Esophagus squamous epithelium (tissue), 5 donors: ENCODE data around the gene PHF19. TPM values are rescaled to one million over a fixed set of nuclear protein-coding genes. Genes with fewer than 3 reads are reported as not detected.
A peak's percentile ranks its signal among the peaks of the same experiment; 100 is the strongest.

Experiments used
- DNase-seq: peaks from one replicate; lab custom pipeline; 2025; lab: John Stamatoyannopoulos, UW
- H3K27ac ChIP-seq, 4 donors: fragments of 200-600 bp; sonication (generic); one replicate each; pipeline ENCODE4 v1.5.1; 2016 to 2019; ENCODE audit warnings: mild to moderate bottlenecking in 1 of 4
- H3K27me3 ChIP-seq, 4 donors: fragments of 200-600 bp; sonication (generic); 1 replicate in 3 of 4; 2 replicates in 1 of 4; pipeline versions ENCODE4 v1.5.1 to v1.6.0; 2017 to 2021; ENCODE audit warnings: antibody characterized with exemption in 1 of 4
- H3K36me3 ChIP-seq, 3 donors: fragments of 200-600 bp; sonication (generic); one replicate each; pipeline ENCODE4 v1.5.1; 2016 to 2019
- H3K4me1 ChIP-seq, 3 donors: fragments of 200-600 bp; sonication (generic); one replicate each; pipeline ENCODE4 v1.5.1; 2017 to 2019
- H3K4me3 ChIP-seq, 4 donors: fragments of 200-600 bp; sonication (generic); 1 replicate in 3 of 4; 2 replicates in 1 of 4; pipeline ENCODE4 v1.5.1; 2016 to 2019; ENCODE audit warnings: mild to moderate bottlenecking in 2 of 4, moderate library complexity in 1 of 4
- H3K9me3 ChIP-seq, 3 donors: fragments of 200-600 bp; sonication (generic); one replicate each; pipeline ENCODE4 v1.5.1; 2016 to 2019
- POLR2A ChIP-seq, 4 donors: fragments of 450-650 bp; IDR thresholded peaks; one replicate each; pipeline ENCODE4 v1.6.1; 2017; ENCODE audit warnings: antibody characterized with exemption in 4 of 4, mild to moderate bottlenecking in 4 of 4, moderate library complexity in 3 of 4
- WGBS, 2 donors: methylation state at CpG; one replicate each; pipeline ENCODE4 v1.1.5; 2018; 5-methylcytosine and 5-hydroxymethylcytosine counted together
- intact Hi-C: fragments of 100-400 bp; cut with DNase I; formaldehyde crosslinking; loops from one replicate; pipeline ENCODE4 v1.15.0; 2022
- total RNA-seq, 4 donors: library from RNA; depleted of rRNA; stranded (reverse); fragments of >200 nt; gene quantifications; one replicate each; pipeline ENCODE4 v1.1.0, GENCODE V29; 2016
- TF ChIP-seq, protein P1 (sequence below), 6 experiments: fragments of 450-650 bp in 4 of 6; fragments of 200-600 bp in 2 of 6; sonication (generic) in 2 of 6; IDR thresholded peaks; one replicate each; pipeline ENCODE4 v1.5.1; 2016 to 2019; ENCODE audit warnings: antibody characterized with exemption in 6 of 6, mild to moderate bottlenecking in 4 of 6, moderate library complexity in 4 of 6
- donor health status: DM: yes; HTN: yes; CAD: no.

The PHF19 gene
- total RNA-seq, 4 donors from 2014 or later: 12.8 to 40.0 (median 30.9) TPM

DNA sequence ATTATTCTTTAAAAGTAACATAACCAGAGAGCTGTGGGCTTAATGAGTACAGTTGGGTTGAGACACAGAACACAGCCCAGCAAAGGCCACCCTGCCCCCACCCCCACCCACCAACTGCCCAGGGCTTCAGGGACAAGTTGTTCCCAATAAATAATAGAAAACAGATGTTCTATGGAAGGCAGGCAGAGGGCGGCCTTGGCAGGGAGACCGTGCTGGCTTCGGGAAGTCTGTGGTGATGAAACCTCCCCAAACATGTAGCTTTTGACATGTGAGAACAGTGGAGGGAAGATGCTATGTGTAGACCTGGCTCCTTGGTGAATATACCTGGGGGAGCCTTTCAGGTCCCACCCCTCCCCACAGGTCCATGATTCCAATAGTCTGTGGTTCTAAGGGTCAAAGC, 39.6 kb upstream of the PHF19 start:
- WGBS, 2 donors: 21 to 39% methylated on average over 3 of the region's 3 CpGs
- DNase-seq: no peak
- intact Hi-C loops: no loop called here
- Histone ChIP-seq H3K4me1 (peaks cover 0 to 63% (median 33%) of the 10 kb centered on the region in 3 donors), H3K4me3 (no peak overlapping the region), H3K36me3 (peaks cover 0 to 14% (median 0%) of the 10 kb centered on the region in 3 donors), H3K27me3 (no peaks in the 10 kb centered on the region), H3K27ac (peak overlapping the region; percentile 19 to 97 (median 88)), H3K9me3 (no peaks in the 10 kb centered on the region)
- TF ChIP-seq, protein P1, sequence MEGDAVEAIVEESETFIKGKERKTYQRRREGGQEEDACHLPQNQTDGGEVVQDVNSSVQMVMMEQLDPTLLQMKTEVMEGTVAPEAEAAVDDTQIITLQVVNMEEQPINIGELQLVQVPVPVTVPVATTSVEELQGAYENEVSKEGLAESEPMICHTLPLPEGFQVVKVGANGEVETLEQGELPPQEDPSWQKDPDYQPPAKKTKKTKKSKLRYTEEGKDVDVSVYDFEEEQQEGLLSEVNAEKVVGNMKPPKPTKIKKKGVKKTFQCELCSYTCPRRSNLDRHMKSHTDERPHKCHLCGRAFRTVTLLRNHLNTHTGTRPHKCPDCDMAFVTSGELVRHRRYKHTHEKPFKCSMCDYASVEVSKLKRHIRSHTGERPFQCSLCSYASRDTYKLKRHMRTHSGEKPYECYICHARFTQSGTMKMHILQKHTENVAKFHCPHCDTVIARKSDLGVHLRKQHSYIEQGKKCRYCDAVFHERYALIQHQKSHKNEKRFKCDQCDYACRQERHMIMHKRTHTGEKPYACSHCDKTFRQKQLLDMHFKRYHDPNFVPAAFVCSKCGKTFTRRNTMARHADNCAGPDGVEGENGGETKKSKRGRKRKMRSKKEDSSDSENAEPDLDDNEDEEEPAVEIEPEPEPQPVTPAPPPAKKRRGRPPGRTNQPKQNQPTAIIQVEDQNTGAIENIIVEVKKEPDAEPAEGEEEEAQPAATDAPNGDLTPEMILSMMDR (IDR thresholded peaks at IDR 0.05): peak in 1 of 6 experiments; percentile 24
- no peak for TF ChIP-seq POLR2A (IDR thresholded peaks at IDR 0.05)

DNA sequence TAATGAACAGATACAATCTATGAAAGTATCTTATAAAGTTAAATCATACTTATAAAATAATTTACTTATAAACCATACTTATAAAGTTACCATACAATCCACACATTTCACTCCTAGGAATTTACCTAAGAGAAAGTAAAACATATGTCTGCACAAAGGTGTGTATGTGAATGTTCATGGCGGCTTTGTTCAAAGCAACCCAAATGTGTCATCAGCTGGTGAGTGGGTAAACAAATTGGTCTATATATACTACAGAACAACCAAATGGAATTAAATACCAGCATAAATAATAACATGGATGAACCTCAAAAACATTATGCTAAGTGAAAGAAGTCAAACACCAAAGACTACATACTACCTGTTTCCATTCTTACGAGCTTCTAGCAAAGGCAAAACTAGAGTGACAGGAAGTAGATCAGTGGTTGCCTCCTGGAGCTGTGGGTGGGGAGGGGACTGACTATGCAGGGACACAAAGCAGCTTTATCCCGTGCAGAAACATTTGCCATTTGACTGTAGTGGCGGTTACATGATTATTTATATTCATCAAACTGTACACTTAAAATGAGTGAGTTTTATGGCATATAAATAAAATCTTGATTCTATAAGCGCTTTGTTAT, 39.0 kb upstream of the PHF19 start:
- intact Hi-C loops: no loop called here
- Histone ChIP-seq H3K4me1 (peaks cover 0 to 57% (median 33%) of the 10 kb centered on the region in 3 donors), H3K9me3 (no peaks in the 10 kb centered on the region), H3K27me3 (no peaks in the 10 kb centered on the region), H3K27ac (peak overlapping the region; percentile 19 to 97 (median 66)), H3K4me3 (no peak overlapping the region), H3K36me3 (peaks cover 0 to 21% (median 0%) of the 10 kb centered on the region in 3 donors)
- DNase-seq: no peak
- TF ChIP-seq, protein P1 (IDR thresholded peaks at IDR 0.05): no peak
- no peak for TF ChIP-seq POLR2A (IDR thresholded peaks at IDR 0.05)
- WGBS, 2 donors: 58 to 72% methylated on average over 5 of the region's 5 CpGs

DNA sequence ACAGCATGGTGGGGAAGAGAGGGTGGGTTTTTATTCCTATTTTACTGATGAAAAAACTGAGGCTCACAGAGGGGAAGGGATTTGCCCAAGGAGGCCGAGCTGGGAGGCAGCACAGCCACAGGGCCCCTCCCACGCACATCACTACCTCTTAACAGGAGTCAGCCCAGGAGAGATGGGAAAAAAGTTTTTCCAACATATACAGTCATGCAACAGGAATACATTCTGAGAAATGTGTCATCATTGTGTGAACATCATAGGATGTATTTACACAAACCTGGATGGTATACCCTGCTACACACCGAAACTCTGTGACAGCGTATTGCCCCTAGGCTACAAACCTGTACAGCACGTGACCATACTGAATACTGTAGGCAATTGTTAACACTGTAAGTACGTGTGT, 38.0 kb upstream of the PHF19 start:
- H3K4me1 ChIP-seq: peaks cover 0 to 54% (median 31%) of the 10 kb centered on the region in 3 donors
- WGBS, 2 donors: 67 to 88% methylated on average over 6 of the region's 6 CpGs
- intact Hi-C loops: no loop called here
- H3K9me3 ChIP-seq: no peaks in the 10 kb centered on the region
- no peak for DNase-seq
- H3K27ac ChIP-seq: peak overlapping the region in 3 of 4 donors; percentile 10 to 15 (median 12)
- H3K36me3 ChIP-seq: peaks cover 0 to 25% (median 0%) of the 10 kb centered on the region in 3 donors
- TF ChIP-seq, protein P1 (IDR thresholded peaks at IDR 0.05): no peak
- no peak for TF ChIP-seq POLR2A (IDR thresholded peaks at IDR 0.05)
- no peaks in the 10 kb centered on the region for H3K27me3 ChIP-seq
- H3K4me3 ChIP-seq: no peak overlapping the region

DNA sequence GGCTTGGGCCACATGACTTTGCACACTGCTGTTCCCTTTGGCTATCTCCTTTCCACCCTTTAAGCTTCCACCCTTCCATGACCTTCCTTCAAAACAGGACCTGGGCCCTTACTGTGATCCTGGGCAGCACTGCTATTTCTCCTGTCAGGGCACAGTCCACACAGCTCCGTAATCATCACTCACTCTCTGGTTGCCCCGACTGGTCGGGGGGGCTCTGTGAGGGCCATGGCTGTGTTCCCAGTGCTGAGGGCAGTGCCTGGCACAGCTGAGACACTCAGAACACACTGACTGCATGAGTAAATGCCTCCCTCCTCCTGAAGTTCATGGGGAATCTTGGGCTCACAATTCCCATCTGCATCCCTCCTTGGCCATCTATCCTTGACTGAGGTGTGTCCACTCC, 37.4 kb upstream of the PHF19 start:
- Histone ChIP-seq H3K4me3 (no peak overlapping the region), H3K36me3 (peaks cover 0 to 25% (median 0%) of the 10 kb centered on the region in 3 donors), H3K27me3 (no peaks in the 10 kb centered on the region), H3K9me3 (no peaks in the 10 kb centered on the region), H3K4me1 (peaks cover 0 to 54% (median 30%) of the 10 kb centered on the region in 3 donors), H3K27ac (peak overlapping the region in 3 of 4 donors; percentile 12 to 17 (median 15))
- no peak for DNase-seq
- TF ChIP-seq, protein P1 (IDR thresholded peaks at IDR 0.05): no peak
- TF ChIP-seq POLR2A (IDR thresholded peaks at IDR 0.05): no peak
- 60 to 90% methylated on average over 1 to 3 of the region's 3 CpGs for WGBS, 2 donors
- intact Hi-C loops: no loop called here

DNA sequence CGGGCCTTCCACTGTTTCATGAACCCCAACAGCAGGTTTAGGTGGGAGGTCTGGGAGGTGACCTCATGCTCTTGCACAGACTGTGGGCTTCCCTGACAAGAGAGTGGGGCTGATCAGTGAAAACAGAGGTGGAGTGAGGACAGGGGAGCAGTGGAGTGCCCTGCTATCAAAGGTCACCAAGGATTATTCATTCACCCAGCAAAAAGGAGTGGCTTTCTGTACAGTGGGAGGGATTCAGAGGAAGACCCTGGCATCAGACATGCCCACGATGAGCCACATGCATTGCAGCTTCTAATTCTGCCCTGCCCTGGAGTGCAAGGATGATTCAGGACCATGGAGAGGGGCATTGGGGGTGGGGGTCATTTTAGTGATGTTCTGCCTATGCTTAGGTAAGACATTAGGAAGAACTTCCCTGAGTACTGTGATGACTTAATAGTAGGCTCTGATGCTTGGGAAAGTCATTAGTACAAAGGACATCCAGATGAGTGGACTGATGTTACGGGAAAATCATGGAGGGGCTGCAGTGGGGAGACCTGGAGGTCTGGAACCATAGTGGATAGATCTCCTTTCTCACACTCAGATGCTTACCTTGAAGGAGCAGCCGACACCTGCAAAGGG, 36.8 kb upstream of the PHF19 start:
- DNase-seq: no peak
- Histone ChIP-seq H3K27ac (no peak overlapping the region), H3K27me3 (no peaks in the 10 kb centered on the region), H3K4me3 (no peak overlapping the region), H3K4me1 (peaks cover 0 to 48% (median 24%) of the 10 kb centered on the region in 3 donors), H3K36me3 (peaks cover 0 to 30% (median 0%) of the 10 kb centered on the region in 3 donors), H3K9me3 (no peaks in the 10 kb centered on the region)
- TF ChIP-seq POLR2A (IDR thresholded peaks at IDR 0.05): no peak
- TF ChIP-seq, protein P1 (IDR thresholded peaks at IDR 0.05): no peak
- WGBS, 2 donors: 81 to 89% methylated on average over 3 of the region's 4 CpGs
- intact Hi-C loops: no loop called here
